Stimulated activated effector memory CD8-positive, alpha-beta T cell treated with anti-CD3 and anti-CD28 coated beads, Interleukin-12 subunit alpha, Interleukin-12 subunit beta, amount 100 ng/mL, for 72 hours (primary cell): Measurements from ENCODE around the gene COPS8.

ENCODE experiments used
- ATAC-seq: fragments of 150-1000 bp; cut with Tn5 transposase; 2 replicates; pipeline ENCODE4 v1.10.0; 2021
- DNase-seq, 2 donors: peaks; one replicate each; pipeline ENCODE4 v3.0.0; 2021 to 2022; ENCODE audit warnings: low spot score in 2 of 2
- H3K27ac Mint-ChIP-seq: one replicate; pipeline ENCODE4 v1.8.0; 2022; ENCODE audit warnings: mild to moderate bottlenecking, mixed read lengths
- H3K36me3 Mint-ChIP-seq: one replicate; pipeline ENCODE4 v1.8.0; 2022; ENCODE audit warnings: mild to moderate bottlenecking, mixed read lengths
- H3K4me1 Mint-ChIP-seq: one replicate; pipeline ENCODE4 v1.8.0; 2022; ENCODE audit warnings: mixed read lengths
- H3K4me3 Mint-ChIP-seq: one replicate; pipeline ENCODE4 v1.8.0; 2022; ENCODE audit warnings: mild to moderate bottlenecking, mixed read lengths
- H3K9me3 Mint-ChIP-seq: one replicate; pipeline ENCODE4 v1.8.0; 2022; ENCODE audit warnings: mixed read lengths

Gene COPS8

GRCh38 chr2:237113026-237113795, 27.5 kb downstream of the COPS8 start:
- ATAC-seq (no peak), DNase-seq (no peak)
- Mint-ChIP-seq H3K27ac (no peak overlapping the region), H3K4me1 (no peaks in the 10 kb centered on the region), H3K36me3 (peaks cover 2% of the 10 kb centered on the region), H3K4me3 (no peak overlapping the region), H3K9me3 (peaks cover 8% of the 10 kb centered on the region)

- DNase-seq (no peak), ATAC-seq (no peak)
- H3K27ac Mint-ChIP-seq: no peak overlapping the region
- H3K4me3 Mint-ChIP-seq: no peak overlapping the region
- no peaks in the 10 kb centered on the region for H3K9me3 Mint-ChIP-seq
- no peaks in the 10 kb centered on the region for H3K36me3 Mint-ChIP-seq
- H3K4me1 Mint-ChIP-seq: no peaks in the 10 kb centered on the region
These were observed 30.2 kb downstream of the COPS8 start for GRCh38 chr2:237115870-237116269.

- no peak overlapping the region for H3K27ac Mint-ChIP-seq
- no peaks in the 10 kb centered on the region for H3K9me3 Mint-ChIP-seq
- no peaks in the 10 kb centered on the region for H3K4me1 Mint-ChIP-seq
- no peak for ATAC-seq
- no peak for DNase-seq
- no peaks in the 10 kb centered on the region for H3K36me3 Mint-ChIP-seq
- H3K4me3 Mint-ChIP-seq: no peak overlapping the region
These were observed 30.7 kb downstream of the COPS8 start for GRCh38 chr2:237116431-237116830.

- ATAC-seq (no peak), DNase-seq (no peak)
- Mint-ChIP-seq H3K4me3 (no peak overlapping the region), H3K36me3 (no peaks in the 10 kb centered on the region), H3K9me3 (no peaks in the 10 kb centered on the region), H3K4me1 (no peaks in the 10 kb centered on the region), H3K27ac (no peak overlapping the region)
These were observed 32.3 kb downstream of the COPS8 start for GRCh38 chr2:237118025-237118424.

GRCh38 chr2:237118561-237119155, 33.0 kb downstream of the COPS8 start:
- Mint-ChIP-seq H3K4me3 (no peak overlapping the region), H3K36me3 (no peaks in the 10 kb centered on the region), H3K9me3 (no peaks in the 10 kb centered on the region), H3K4me1 (no peaks in the 10 kb centered on the region), H3K27ac (no peak overlapping the region)
- DNase-seq (no peak), ATAC-seq (no peak)

- Mint-ChIP-seq H3K4me3 (no peak overlapping the region), H3K4me1 (no peaks in the 10 kb centered on the region), H3K9me3 (no peaks in the 10 kb centered on the region), H3K27ac (no peak overlapping the region), H3K36me3 (no peaks in the 10 kb centered on the region)
- ATAC-seq (no peak), DNase-seq (no peak)
These were observed 35.2 kb downstream of the COPS8 start for GRCh38 chr2:237120916-237121315.

- Mint-ChIP-seq H3K4me1 (no peaks in the 10 kb centered on the region), H3K27ac (no peak overlapping the region), H3K9me3 (no peaks in the 10 kb centered on the region), H3K36me3 (no peaks in the 10 kb centered on the region), H3K4me3 (no peak overlapping the region)
- ATAC-seq (no peak), DNase-seq (no peak)
These were observed 35.6 kb downstream of the COPS8 start for GRCh38 chr2:237121321-237121720.

GRCh38 chr2:237122214-237122666, 36.6 kb downstream of the COPS8 start:
- DNase-seq (peak; percentile 22 to 60), ATAC-seq (peak; percentile 92)
- Mint-ChIP-seq H3K27ac (peak overlapping the region; percentile 14), H3K4me1 (no peaks in the 10 kb centered on the region), H3K4me3 (no peak overlapping the region), H3K36me3 (no peaks in the 10 kb centered on the region), H3K9me3 (no peaks in the 10 kb centered on the region)

GRCh38 chr2:237124820-237125219, 39.1 kb downstream of the COPS8 start:
- no peaks in the 10 kb centered on the region for H3K4me1 Mint-ChIP-seq
- no peaks in the 10 kb centered on the region for H3K36me3 Mint-ChIP-seq
- H3K4me3 Mint-ChIP-seq: no peak overlapping the region
- DNase-seq: no peak
- no peak for ATAC-seq
- no peaks in the 10 kb centered on the region for H3K9me3 Mint-ChIP-seq
- H3K27ac Mint-ChIP-seq: no peak overlapping the region

- DNase-seq (no peak), ATAC-seq (no peak)
- Mint-ChIP-seq H3K36me3 (no peaks in the 10 kb centered on the region), H3K4me3 (no peak overlapping the region), H3K4me1 (no peaks in the 10 kb centered on the region), H3K27ac (no peak overlapping the region), H3K9me3 (no peaks in the 10 kb centered on the region)
These were observed 40.3 kb downstream of the COPS8 start for GRCh38 chr2:237125967-237126366.

GRCh38 chr2:237126519-237127174, 41.0 kb downstream of the COPS8 start:
- Mint-ChIP-seq H3K4me1 (no peaks in the 10 kb centered on the region), H3K36me3 (no peaks in the 10 kb centered on the region), H3K9me3 (no peaks in the 10 kb centered on the region), H3K4me3 (no peak overlapping the region), H3K27ac (no peak overlapping the region)
- DNase-seq: no peak
- ATAC-seq: no peak

GRCh38 chr2:237128026-237128703, 42.5 kb downstream of the COPS8 start:
- H3K4me1 Mint-ChIP-seq: no peaks in the 10 kb centered on the region
- H3K4me3 Mint-ChIP-seq: no peak overlapping the region
- no peak for DNase-seq
- no peaks in the 10 kb centered on the region for H3K9me3 Mint-ChIP-seq
- no peak overlapping the region for H3K27ac Mint-ChIP-seq
- no peaks in the 10 kb centered on the region for H3K36me3 Mint-ChIP-seq
- peak; percentile 82 for ATAC-seq

GRCh38 chr2:237128845-237129592, 43.3 kb downstream of the COPS8 start:
- no peak for DNase-seq
- Mint-ChIP-seq H3K4me3 (no peak overlapping the region), H3K4me1 (no peaks in the 10 kb centered on the region), H3K27ac (no peak overlapping the region), H3K9me3 (no peaks in the 10 kb centered on the region), H3K36me3 (no peaks in the 10 kb centered on the region)
- ATAC-seq: no peak

- ATAC-seq (no peak), DNase-seq (no peak)
- Mint-ChIP-seq H3K4me1 (no peaks in the 10 kb centered on the region), H3K27ac (no peak overlapping the region), H3K4me3 (no peak overlapping the region), H3K36me3 (no peaks in the 10 kb centered on the region), H3K9me3 (no peaks in the 10 kb centered on the region)
These were observed 44.1 kb downstream of the COPS8 start for GRCh38 chr2:237129625-237130263.
